Heart left ventricle (tissue), 16 donors: ENCODE data around the gene DAB2. TPM values are rescaled to one million over a fixed set of nuclear protein-coding genes. Genes with fewer than 3 reads are reported as not detected.

Source experiments
- ATAC-seq, 4 donors: fragments of 200-7000 bp; cut with Tn5 transposase; one replicate each; pipeline ENCODE4 v1.9.1; 2020 to 2022; ENCODE audit warnings: moderate library complexity in 4 of 4, mild to moderate bottlenecking in 3 of 4, moderate number of reproducible peaks in 1 of 4
- DNase-seq, 5 donors: peaks; one replicate each; pipeline ENCODE4 v3.0.0-alpha.2; 2020
- H3K27ac ChIP-seq, 12 donors: fragments of 200-600 bp; sonication (generic) in 4 of 12; one replicate each; pipeline versions ENCODE4 v1.5.0 to v1.8.0; 2016 to 2022; ENCODE audit warnings: mild to moderate bottlenecking in 2 of 12
- H3K27me3 ChIP-seq, 9 donors: fragments of 200-600 bp; sonication (generic) in 2 of 9; one replicate each; pipeline versions ENCODE4 v1.5.1 to v1.8.0; 2016 to 2022; ENCODE audit warnings: mild to moderate bottlenecking in 3 of 9
- H3K36me3 ChIP-seq, 9 donors: fragments of 200-600 bp; sonication (generic) in 2 of 9; one replicate each; pipeline versions ENCODE4 v1.5.0 to v1.8.0; 2018 to 2022; ENCODE audit warnings: mild to moderate bottlenecking in 2 of 9
- H3K4me1 ChIP-seq, 12 donors: fragments of 200-600 bp; sonication (generic) in 4 of 12; one replicate each; pipeline versions ENCODE4 v1.5.0 to v1.8.0; 2016 to 2022; ENCODE audit warnings: mild to moderate bottlenecking in 3 of 12
- H3K4me3 ChIP-seq, 12 donors: fragments of 200-600 bp; sonication (generic) in 4 of 12; one replicate each; pipeline versions ENCODE4 v1.5.0 to v1.8.0; 2017 to 2022; ENCODE audit warnings: mild to moderate bottlenecking in 9 of 12, moderate library complexity in 4 of 12
- H3K9me3 ChIP-seq, 12 donors: fragments of 200-600 bp; sonication (generic) in 4 of 12; one replicate each; pipeline versions ENCODE4 v1.5.0 to v1.8.0; 2016 to 2022; ENCODE audit warnings: mild to moderate bottlenecking in 1 of 12
- POLR2A ChIP-seq, 2 donors: fragments of 450-650 bp; IDR thresholded peaks; one replicate each; pipeline ENCODE4 v1.6.1; 2017; ENCODE audit warnings: antibody characterized with exemption in 2 of 2, mild to moderate bottlenecking in 2 of 2, moderate library complexity in 2 of 2
- WGBS, 4 donors: extraction: QIAGEN DNeasy Blood & Tissue Kit in 2 of 4; methylation state at CpG; one replicate each; pipeline versions ENCODE4 v1.1.5 to v1.1.7; 2013 to 2018; 5-methylcytosine and 5-hydroxymethylcytosine counted together
- intact Hi-C, 10 donors: fragments of 100-400 bp; cut with DNase I; formaldehyde crosslinking; loops; one replicate each; pipeline versions ENCODE4 v1.11.1 to v1.14.2; 2022
- polyA plus RNA-seq, 2 donors: library from polyadenylated mRNA; stranded (reverse); fragments of 200-250 nt; gene quantifications; one replicate each; pipeline ENCODE4 v1.2.3, GENCODE V29; 2013
- total RNA-seq, 9 donors: library from RNA; depleted of rRNA in 2 of 9; stranded (reverse); fragments of >200 nt in 2 of 9; fragmentation: NEBNext Ultra II Directional in 3 of 9; extraction: Animal tissue kit (Norgen Biotek cat#: 25700) in 3 of 9; gene quantifications; one replicate each; pipeline versions ENCODE4 v1.1.0 to v1.2.4, GENCODE V29; 2016 to 2023
- TF ChIP-seq, protein P1 (sequence below), 12 donors: fragments of 200-600 bp; sonication (generic) in 4 of 12; IDR thresholded peaks; one replicate each; pipeline versions ENCODE4 v1.5.0 to v1.8.0; 2018 to 2022; ENCODE audit warnings: antibody characterized with exemption in 12 of 12, mild to moderate bottlenecking in 5 of 12
- donor health status: ischemic (EF 13 %, LVEDD 7.1; RV severe dilation, severe dysfunction).
- donor health status: healthy with polysubstance abuse.
- donor health status: DM: no; HTN: yes; CAD: no.
- donor health status: DM: no; HTN: no; CAD: no.
- donor health status: ischemic (EF 25% LVEDD 6.9; RV normal size, moderate dysfunction).
- donor health status: ischemic (EF 25% LVEDD 5.7; RV mildly dilated, moderate dysfunction).
- donor health status: healthy.
- donor health status: DM: yes; HTN: yes; CAD: no.
- donor health status: ischemic (EF 35%, LVEDD 5.7; RV mildly dilated, moderate dysfunction).
- donor health status: nonischemic (EF 11% LVEDD 7.7; RV severe dilation, severe dysfunction).
- donor health status: DM: yes; HTN: yes; CAD: no.
- donor health status: PGD.
- donor health status: ischemic (EF 29% LVEDD 5.4; RV normal size, mild dysfunction).
- donor health status: nonischemic (EF 23%, LVEDD 6.1; RV moderate dilation, normal function).

Gene DAB2
- total and polyA plus RNA-seq, 11 donors: 7.8 to 157 (median 24.9) TPM

DNA sequence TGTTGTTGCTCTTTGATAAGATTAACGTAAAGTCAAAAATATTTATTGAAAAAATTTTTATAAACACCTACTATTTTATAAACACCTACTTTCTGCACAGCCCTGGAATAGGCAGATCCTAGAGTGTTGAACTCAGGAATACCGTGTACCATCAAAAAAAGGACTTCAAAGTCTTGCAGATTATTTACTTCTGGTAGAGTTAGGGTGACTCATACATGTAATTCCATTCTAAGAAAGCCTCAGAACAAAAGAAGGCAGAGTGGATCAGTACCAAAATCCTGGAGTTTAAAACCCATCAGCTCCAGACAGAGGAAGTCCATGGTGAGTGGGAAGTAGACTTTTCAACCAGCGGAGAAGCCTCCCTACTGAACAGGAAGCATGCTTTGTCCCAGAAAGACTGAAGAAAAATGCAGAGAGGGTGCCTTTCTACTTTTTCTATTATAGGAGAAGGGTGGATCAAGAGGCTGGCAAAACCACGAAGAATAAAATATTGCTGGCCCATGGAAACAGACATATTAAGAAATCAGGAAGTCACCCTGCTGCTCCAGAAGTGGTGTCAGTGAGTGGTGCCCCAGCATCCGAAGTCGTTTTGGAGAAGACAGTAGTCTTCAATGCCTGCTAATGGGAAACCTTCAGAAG is 45.1 kb upstream of the DAB2 start:
- Histone ChIP-seq H3K4me1 (peaks cover 0 to 53% (median 0%) of the 10 kb centered on the region in 12 donors), H3K4me3 (no peak overlapping the region), H3K9me3 (no peaks in the 10 kb centered on the region), H3K27me3 (no peaks in the 10 kb centered on the region), H3K36me3 (no peaks in the 10 kb centered on the region), H3K27ac (peak overlapping the region in 4 of 12 donors; percentile 10 to 69 (median 21))
- intact Hi-C loops: no loop called here
- WGBS, 4 donors: 72 to 79% (median 77%) methylated on average over 6 of the region's 6 CpGs
- DNase-seq (peak in 2 of 5 donors; percentile 28 to 32), ATAC-seq (peak in 3 of 4 donors; percentile 67 to 73 (median 72))
- no peak for TF ChIP-seq POLR2A (IDR thresholded peaks at IDR 0.05)
- TF ChIP-seq, protein P1, sequence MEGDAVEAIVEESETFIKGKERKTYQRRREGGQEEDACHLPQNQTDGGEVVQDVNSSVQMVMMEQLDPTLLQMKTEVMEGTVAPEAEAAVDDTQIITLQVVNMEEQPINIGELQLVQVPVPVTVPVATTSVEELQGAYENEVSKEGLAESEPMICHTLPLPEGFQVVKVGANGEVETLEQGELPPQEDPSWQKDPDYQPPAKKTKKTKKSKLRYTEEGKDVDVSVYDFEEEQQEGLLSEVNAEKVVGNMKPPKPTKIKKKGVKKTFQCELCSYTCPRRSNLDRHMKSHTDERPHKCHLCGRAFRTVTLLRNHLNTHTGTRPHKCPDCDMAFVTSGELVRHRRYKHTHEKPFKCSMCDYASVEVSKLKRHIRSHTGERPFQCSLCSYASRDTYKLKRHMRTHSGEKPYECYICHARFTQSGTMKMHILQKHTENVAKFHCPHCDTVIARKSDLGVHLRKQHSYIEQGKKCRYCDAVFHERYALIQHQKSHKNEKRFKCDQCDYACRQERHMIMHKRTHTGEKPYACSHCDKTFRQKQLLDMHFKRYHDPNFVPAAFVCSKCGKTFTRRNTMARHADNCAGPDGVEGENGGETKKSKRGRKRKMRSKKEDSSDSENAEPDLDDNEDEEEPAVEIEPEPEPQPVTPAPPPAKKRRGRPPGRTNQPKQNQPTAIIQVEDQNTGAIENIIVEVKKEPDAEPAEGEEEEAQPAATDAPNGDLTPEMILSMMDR (IDR thresholded peaks at IDR 0.05): no peak

DNA sequence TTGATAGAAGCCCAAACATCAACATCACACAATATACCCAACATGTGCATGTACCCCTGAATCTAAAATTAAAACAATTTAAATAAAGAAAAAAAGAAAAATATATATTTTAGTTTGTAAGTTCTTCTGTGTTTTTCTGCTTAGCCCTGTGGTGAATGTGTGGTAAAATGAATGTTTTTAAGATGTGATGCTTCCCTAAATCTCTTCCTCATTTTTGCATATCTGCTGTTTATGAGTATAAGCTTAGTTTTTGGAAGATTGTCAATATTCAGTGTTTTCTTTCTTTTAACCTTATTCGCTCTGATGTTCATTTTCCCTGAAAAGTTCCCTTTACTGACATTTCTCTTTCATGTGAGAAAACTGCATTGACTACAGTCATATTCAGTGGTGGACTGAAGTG is 44.4 kb upstream of the DAB2 start:
- TF ChIP-seq POLR2A (IDR thresholded peaks at IDR 0.05): no peak
- TF ChIP-seq, protein P1 (IDR thresholded peaks at IDR 0.05): no peak
- no peak overlapping the region for H3K4me3 ChIP-seq
- H3K27ac ChIP-seq: peak overlapping the region in 2 of 12 donors; percentile 10 to 69
- peaks cover 0 to 53% (median 0%) of the 10 kb centered on the region in 12 donors for H3K4me1 ChIP-seq
- H3K9me3 ChIP-seq: no peaks in the 10 kb centered on the region
- no peaks in the 10 kb centered on the region for H3K36me3 ChIP-seq
- no peak for ATAC-seq
- WGBS, 4 donors: 84 to 92% (median 89%) methylated on average over 1 of the region's 1 CpG
- no peaks in the 10 kb centered on the region for H3K27me3 ChIP-seq
- intact Hi-C loops: no loop called here
- no peak for DNase-seq

DNA sequence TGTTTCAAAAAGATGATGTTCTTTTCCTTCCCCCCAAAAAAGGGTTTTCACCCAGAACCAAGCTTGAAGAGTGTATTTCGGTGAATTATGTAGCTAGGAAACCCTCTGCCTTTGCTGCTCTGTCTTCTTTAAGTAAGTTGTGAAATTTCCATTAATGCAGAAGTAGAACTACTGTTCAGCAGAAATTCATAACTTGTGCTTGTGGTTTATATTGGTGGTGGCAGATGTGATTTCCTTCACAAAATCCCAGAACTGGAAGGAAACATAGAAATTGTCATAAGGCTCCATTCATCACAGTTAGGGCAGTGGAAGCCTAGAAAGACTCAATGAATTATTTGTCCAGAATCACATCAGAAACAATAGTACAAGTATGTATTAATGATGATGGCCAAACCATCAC is 42.1 kb upstream of the DAB2 start:
- DNase-seq: no peak
- Histone ChIP-seq H3K4me3 (no peak overlapping the region), H3K27ac (peak overlapping the region in 4 of 12 donors; percentile 22 to 69 (median 46)), H3K27me3 (no peaks in the 10 kb centered on the region), H3K36me3 (no peaks in the 10 kb centered on the region), H3K4me1 (peaks cover 0 to 53% (median 0%) of the 10 kb centered on the region in 12 donors), H3K9me3 (no peaks in the 10 kb centered on the region)
- intact Hi-C loops: loop anchor here in 1 of 10 donors (2.0 kb wide), 1 partner anchor 80 kb away; no protein-coding TSS in a partner anchor
- peak in 2 of 4 donors; percentile 10 to 40 for ATAC-seq
- no peak for TF ChIP-seq POLR2A (IDR thresholded peaks at IDR 0.05)
- TF ChIP-seq, protein P1 (IDR thresholded peaks at IDR 0.05): no peak
- WGBS, 4 donors: 86 to 94% (median 89%) methylated on average over 1 of the region's 1 CpG

DNA sequence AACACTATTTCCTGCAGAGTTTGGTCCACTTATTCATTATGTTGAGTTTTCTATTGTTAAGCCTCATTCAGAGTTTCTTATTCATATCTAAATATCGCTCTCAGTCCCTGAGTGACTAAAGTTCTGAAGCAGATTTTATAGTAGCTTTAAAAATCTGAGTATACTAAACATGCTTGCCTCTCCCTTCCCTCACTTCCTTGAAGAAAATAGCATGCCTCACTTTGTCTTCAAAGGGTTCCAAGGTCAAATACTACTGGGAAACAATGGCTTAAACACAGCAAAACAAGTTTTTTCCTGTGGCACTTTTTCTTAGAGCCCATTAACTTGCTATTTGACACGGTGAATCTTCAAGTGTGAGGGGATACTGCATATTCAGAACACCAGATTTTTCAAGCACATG is 41.1 kb upstream of the DAB2 start:
- TF ChIP-seq, protein P1 (IDR thresholded peaks at IDR 0.05): no peak
- TF ChIP-seq POLR2A (IDR thresholded peaks at IDR 0.05): no peak
- no peaks in the 10 kb centered on the region for H3K9me3 ChIP-seq
- DNase-seq (no peak), ATAC-seq (no peak)
- H3K27ac ChIP-seq: peak overlapping the region in 6 of 12 donors; percentile 2 to 69 (median 42)
- no peaks in the 10 kb centered on the region for H3K27me3 ChIP-seq
- H3K4me1 ChIP-seq: peaks cover 0 to 54% (median 0%) of the 10 kb centered on the region in 12 donors
- WGBS, 4 donors: 58 to 71% (median 68%) methylated on average over 2 of the region's 2 CpGs
- intact Hi-C loops: loop anchor here in 1 of 10 donors (2.0 kb wide), 1 partner anchor 81 kb away; no protein-coding TSS in a partner anchor
- no peak overlapping the region for H3K4me3 ChIP-seq
- no peaks in the 10 kb centered on the region for H3K36me3 ChIP-seq
